Stimulated activated CD4-positive, alpha-beta T cell treated with anti-CD3 and anti-CD28 coated beads, Interleukin-12 subunit alpha, Interleukin-12 subunit beta, amount 100 ng/mL, for 48 hours (primary cell): ENCODE data around the gene TMEM135.
"Not testable (repeated sequence)": the region's sequence is repeated elsewhere in the genome, so short reads cannot be mapped to it uniquely, and the experiment has no call there.

Experiments used
- DNase-seq, 3 donors: peaks; one replicate each; pipeline ENCODE4 v3.0.0-alpha.2; 2020; ENCODE audit warnings: low read depth in 2 of 3, low spot score in 1 of 3

Gene TMEM135

GRCh38 chr11:87020336-87020735 lies 17.4 kb upstream of the TMEM135 start:
- no peak for DNase-seq

DNA sequence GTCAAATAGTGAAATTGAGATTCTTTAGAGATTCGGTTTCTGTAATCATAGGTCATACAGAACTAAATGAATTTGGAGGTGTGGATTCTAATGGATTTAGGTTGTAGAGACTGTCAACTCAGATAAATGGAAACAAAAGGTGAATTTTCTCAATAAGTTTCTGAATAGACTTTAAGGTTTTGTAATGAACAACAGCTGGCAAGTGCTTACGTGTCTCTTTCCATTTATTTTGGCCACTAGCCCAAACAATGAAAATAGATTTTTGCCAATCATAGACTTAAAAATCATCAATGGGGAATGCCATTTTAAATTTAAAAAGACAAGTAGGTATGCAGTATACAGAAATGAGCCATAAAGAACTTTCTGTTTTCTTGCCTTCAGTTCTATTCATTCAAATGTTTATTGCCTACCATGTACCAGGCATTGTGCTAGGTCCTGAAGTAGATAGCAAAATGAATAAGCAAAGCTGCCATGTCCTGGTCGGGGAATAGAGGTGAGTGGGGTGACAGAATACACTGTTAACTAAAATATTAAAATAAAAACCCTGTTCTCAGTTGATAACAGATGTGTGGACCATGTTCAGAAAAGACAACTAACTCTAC lies 16.9 kb upstream of the TMEM135 start:
- DNase-seq = no peak

GRCh38 chr11:87022254-87022653 lies 15.5 kb upstream of the TMEM135 start:
- DNase-seq = no peak

DNA sequence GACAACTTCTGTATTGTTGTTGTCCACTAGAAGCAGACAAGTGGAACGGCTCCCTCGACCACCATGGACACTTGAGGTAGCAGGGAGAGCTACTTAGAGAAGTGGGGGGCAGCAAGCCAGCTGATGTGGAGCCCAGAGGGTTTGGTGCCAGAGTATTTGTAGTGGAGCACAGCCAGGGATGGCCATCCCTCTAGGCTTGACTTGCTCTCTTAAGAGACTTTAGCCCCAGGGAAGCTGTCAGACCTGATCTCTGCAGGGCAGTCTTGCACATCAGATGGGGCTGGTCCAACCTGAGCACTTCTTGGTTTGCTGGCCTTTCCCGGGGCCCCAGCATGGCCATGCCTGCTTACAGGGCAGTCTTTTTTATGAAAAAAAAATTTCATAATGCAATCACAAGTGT lies 15.0 kb upstream of the TMEM135 start:
- DNase-seq = no peak

GRCh38 chr11:87026415-87026814 lies 11.3 kb upstream of the TMEM135 start:
- not testable (repeated sequence) for DNase-seq

DNA sequence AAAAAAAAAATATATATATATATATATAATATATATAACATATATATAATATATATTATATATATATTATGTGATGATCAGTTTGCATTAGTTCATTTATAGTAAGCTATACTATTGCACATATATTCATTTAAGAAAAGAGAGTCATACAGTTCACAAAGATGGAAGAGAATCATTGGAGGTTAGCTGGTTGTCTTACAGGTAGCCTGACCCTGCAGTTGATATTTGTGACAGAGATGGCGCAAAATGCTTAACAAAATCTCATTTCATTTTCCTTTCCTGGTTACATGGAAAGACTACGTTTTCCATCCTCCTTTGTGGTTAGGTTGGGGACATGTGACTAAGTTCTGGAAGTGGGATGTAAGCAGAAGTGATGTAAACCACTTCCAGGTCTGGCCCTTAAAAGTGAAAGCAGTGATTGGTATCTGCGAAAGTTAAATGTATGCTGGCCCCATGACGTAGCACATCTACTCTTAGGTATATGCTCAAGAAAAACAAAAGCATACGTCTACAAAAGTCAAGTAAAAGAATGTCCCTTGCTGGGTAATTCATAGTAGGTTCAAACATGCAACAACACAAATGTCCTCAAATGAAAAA lies 7.2 kb upstream of the TMEM135 start:
- no peak for DNase-seq

GRCh38 chr11:87031433-87032170 lies 6.1 kb upstream of the TMEM135 start:
- no peak for DNase-seq

- DNase-seq = no peak
These were observed 4.2 kb upstream of the TMEM135 start for GRCh38 chr11:87033561-87033960.

GRCh38 chr11:87035976-87036583 lies 1.7 kb upstream of the TMEM135 start:
- DNase-seq = no peak

DNA sequence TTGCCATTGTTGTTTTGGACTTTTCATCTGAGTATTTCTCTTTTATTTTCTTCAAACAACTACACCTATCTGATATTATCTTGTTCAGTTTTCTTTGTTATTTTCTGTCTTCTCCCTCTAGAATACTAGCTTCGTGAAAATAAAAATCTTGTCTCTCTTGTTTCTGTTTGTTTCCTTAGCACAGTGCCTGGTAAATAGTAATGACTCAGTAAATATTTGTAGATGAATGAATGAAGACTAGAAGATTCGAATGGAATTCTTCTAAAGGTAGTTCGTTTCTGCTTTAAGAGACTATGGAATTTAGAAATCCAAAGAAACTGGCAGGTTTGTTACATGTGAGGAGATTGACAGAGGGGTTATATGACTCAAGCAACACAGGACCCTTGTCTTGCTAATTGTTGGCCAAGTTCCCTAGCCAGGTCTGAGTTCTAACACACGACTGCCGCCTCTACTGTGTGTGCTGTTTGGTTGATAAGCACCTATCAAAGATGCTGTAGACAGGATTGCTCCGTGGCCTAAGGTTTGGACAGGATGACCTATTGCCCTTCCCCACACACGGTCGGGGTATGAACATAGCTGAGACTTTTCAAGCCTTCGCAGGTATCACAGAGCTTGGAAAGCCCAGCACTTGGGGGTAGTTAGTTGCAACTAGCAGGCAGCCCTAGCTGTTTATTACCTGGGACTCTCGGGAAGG lies 831 bp upstream of the TMEM135 start:
- DNase-seq = peak in 1 of 3 donors; percentile 6

DNA sequence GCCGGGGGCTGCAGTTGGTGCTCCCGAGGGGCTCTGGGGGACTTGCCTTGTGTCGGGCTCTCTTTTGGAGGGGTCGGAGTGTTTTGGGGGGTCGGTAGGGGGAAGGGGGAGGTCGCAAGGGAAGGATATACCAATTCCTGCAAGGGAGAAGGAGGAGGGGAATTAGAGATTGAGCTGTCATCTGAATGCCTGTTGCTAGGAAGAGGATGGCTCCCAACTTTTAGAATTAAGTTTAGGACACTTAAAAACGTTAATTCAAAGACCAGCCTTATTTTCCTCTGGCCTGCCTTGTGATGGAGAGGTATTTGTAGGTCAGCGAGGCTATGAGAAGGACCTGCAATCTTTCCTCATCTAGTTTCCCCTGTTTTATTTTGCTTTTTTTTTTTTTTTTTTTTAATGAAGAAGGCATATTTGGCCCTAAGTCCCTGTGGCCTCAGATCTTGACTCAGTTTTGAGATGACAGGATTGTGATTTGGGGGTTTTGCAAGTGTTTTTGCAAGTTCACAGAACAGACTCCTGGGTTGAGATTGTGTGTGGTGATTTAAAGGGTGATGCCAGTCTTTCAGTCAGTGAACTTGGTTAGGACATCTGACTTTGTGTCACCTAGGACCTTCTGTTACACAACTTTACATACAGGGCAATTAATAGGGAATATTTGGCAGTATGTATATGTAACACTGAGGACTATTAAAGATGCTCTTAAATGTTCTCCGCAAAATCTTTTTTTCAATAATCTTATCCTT lies 672 bp downstream of the TMEM135 start:
- no peak for DNase-seq

GRCh38 chr11:87039371-87039770 lies 1.6 kb downstream of the TMEM135 start:
- no peak for DNase-seq

DNA sequence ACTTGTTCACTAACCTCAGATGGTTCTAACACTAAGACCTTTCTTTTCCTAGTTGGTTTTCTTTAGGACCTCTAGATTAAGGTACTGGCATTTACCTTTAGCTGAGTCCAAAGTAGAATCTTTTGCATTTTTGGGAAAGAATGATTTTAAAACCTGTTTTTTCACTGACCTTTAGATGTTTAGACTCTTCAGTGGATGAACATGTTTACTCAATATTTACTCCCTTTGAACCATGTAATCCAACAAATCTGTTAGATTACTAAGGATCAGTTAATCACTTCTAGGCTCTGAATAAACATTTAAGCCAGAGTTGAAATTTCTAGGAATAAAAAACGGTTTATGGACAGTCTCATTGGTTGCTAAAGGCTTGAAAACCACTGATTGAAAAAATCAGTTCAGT lies 6.2 kb downstream of the TMEM135 start:
- DNase-seq = no peak

DNA sequence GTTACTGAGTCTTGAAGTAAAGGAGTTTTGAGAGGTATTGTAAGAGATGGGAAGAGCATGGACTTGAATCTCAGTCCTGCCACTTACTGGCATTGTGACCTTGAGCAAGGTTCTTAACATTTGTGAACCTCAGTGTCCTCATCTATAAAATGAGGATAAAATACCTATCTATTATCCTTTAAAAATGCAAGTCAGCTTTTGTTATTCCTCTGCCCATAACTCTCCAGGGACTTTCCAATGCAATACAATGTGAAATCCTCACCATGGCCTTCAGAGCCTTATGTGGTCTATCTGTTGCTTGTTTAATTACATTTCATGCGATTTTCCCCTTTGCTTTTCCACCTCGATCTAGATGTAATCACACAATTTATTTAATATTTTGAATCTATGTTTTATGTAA lies 9.1 kb downstream of the TMEM135 start:
- DNase-seq = no peak

DNA sequence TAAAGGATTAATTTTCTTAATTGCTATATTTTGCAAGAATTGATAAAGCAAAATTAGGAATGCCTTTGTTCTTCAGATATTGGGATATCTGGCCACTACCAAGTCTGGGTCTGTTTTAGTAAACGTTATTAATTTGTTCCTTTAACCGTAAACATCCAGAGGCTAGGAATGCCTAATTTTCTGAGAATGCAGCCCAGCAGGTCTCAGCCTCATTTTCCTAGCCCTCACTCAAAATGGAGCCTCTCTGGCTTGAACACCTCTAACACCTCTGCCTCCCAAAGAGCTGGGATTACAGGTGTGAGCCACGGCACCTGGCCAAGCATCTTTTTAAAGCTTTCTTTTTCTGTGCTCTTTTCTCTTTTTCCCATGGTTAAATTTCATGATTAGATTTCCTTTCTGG lies 18.4 kb downstream of the TMEM135 start:
- DNase-seq = no peak

- no peak for DNase-seq
These were observed 20.0 kb downstream of the TMEM135 start for GRCh38 chr11:87057749-87058148.

DNA sequence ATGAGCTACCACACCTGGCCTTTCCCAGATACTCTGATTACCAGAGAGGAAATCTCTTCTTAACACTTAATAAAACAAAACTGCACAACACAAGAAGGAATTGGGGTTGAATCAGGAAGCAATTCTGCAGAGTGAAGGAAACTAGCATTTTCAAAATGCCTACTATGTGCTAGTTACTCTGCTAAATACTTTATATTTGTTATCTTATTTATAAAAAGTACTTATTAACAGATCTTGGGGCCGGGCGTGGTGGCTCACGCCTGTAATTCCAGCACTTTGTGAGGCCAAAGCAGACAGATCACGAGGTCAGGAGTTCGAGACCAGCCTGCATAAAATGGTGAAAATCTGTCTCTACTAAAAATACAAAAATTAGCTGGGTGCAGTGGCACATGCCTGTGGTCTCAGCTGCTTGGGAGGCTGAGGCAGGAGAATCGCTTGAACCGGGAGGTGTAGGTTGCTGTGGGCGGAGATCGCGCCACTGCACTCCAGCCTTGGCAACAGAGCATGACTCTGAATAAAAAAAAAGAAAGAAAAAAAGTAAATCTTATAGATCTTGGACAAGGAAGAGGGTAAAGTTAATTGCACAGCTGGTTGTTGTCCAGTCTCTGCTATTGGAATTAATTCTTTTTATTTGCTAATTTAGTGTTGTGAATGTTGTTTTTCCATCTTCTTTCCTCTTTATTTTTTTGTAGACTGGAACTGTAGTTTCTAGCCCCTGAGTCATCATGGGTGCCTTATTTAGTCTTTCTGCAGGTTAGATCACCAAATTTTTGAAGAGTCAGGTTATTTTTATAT lies 22.1 kb downstream of the TMEM135 start:
- no peak for DNase-seq

DNA sequence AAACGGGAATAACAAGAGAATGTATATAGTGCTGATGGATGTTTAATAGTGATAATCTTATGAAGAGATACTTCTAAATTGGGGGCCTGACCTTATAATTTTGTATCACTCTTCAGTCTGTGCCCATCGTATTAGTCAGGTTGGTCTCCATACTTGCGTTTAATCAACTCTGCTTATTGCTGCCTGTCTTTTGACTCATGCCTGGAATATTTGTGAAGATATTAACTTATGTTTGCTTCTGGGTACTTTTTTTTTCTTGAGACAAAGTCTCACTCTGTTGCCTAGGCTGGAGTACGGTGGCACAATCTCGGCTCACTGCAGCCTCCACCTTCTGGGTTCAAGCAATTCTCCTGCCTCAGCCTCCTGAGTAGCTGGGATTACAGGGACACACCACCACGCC lies 24.0 kb downstream of the TMEM135 start:
- DNase-seq = no peak

- no peak for DNase-seq
These were observed 26.2 kb downstream of the TMEM135 start for GRCh38 chr11:87063982-87064381.

DNA sequence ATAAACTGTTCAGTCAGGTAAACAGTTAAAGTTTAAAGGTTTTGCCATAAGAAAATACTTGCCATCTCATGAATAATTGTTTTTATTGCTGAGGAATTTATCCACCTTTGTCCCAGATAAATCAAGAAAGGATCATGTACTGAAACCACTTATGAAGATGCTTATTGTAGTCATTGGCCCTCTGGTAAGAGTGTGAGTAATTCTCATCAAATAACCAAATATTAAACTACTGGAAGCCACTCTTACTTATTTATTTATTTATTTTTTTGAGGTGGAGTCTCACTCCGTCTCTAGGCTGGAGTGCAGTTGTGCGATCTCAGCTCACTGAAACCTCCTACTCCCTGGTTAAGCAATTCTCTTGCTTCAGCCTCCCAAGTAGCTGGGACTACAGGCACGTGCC lies 35.1 kb downstream of the TMEM135 start:
- DNase-seq = no peak
